Kidney (tissue), 14 donors: ENCODE data around the gene SH3RF2. TPM values are rescaled to one million over a fixed set of nuclear protein-coding genes. Genes with fewer than 3 reads are reported as not detected.
A peak's percentile ranks its signal among the peaks of the same experiment; 100 is the strongest.

ENCODE experiments used
- DNase-seq, 5 donors: peaks; one replicate each; pipeline ENCODE4 v3.0.0-alpha.2; 2013 to 2020
- FAIRE-seq: peaks from 2 replicates; lab custom pipeline; 2012; peaks lifted over from hg19 to GRCh38; lab: Jason Lieb, UNC
- H3K27ac ChIP-seq, 2 donors: one replicate each; pipeline ENCODE4 v1.7.0; 2013; ENCODE audit warnings: low read depth in 2 of 2, low read length in 2 of 2, inconsistent platforms in 1 of 2
- H3K27me3 ChIP-seq: one replicate; pipeline ENCODE4 v1.7.1; 2013; ENCODE audit warnings: low read length, inconsistent platforms; ENCODE audit not compliant: control insufficient read depth, insufficient read depth
- H3K36me3 ChIP-seq, 3 donors: one replicate each; pipeline versions ENCODE4 v1.7.0 to v1.7.1; 2013; ENCODE audit warnings: low read length in 3 of 3, control low read depth in 1 of 3, inconsistent platforms in 1 of 3; ENCODE audit not compliant: insufficient read depth in 3 of 3, control insufficient read depth in 2 of 3
- H3K4me1 ChIP-seq, 3 donors: one replicate each; pipeline versions ENCODE4 v1.7.0 to v1.7.1; 2013; ENCODE audit warnings: low read length in 3 of 3, inconsistent platforms in 1 of 3, low read depth in 1 of 3; ENCODE audit not compliant: control insufficient read depth in 2 of 3, insufficient read depth in 2 of 3
- H3K4me3 ChIP-seq, 3 donors: one replicate each; pipeline versions ENCODE4 v1.7.0 to v1.8.1; 2013; ENCODE audit warnings: low read length in 3 of 3, control low read depth in 1 of 3, inconsistent platforms in 1 of 3
- H3K9ac ChIP-seq, 3 donors: one replicate each; pipeline versions ENCODE4 v1.7.0 to v1.7.1; 2013; ENCODE audit warnings: low read length in 3 of 3, control low read depth in 1 of 3, inconsistent platforms in 1 of 3
- H3K9me3 ChIP-seq, 3 donors: one replicate each; pipeline versions ENCODE4 v1.7.0 to v1.7.1; 2013; ENCODE audit warnings: low read length in 3 of 3, control low read depth in 1 of 3, inconsistent platforms in 1 of 3; ENCODE audit not compliant: control insufficient read depth in 2 of 3, insufficient read depth in 1 of 3
- CTCF ChIP-seq: IDR thresholded peaks from 3 replicates; pipeline ENCODE4 v1.5.1; 2012; ENCODE audit warnings: mild to moderate bottlenecking, moderate library complexity, borderline replicate concordance; ENCODE audit not compliant: insufficient read depth; ENCODE audit errors: extremely low read depth
- intact Hi-C: fragments of 100-400 bp; cut with DNase I; formaldehyde crosslinking; loops from one replicate; pipeline ENCODE4 v1.11.1; 2022
- polyA plus RNA-seq: library from polyadenylated mRNA; stranded (reverse); fragments of 350-450 nt; fragmentation: Illumina TruSeq; extraction: RNeasy Lipid Tissue Mini Kit (QIAGEN cat#74804); gene quantifications from one replicate; pipeline ENCODE4 v1.2.3, GENCODE V29; 2014; ENCODE audit warnings: low read depth, low replicate concordance; ENCODE audit not compliant: insufficient read depth
- total RNA-seq: library from RNA; stranded (reverse); fragmentation: NEBNext Ultra II Directional; extraction: Animal tissue kit (Norgen Biotek cat#: 25700); gene quantifications from one replicate; pipeline ENCODE4 v1.2.1, GENCODE V29; 2021
- donor health status: control.
- donor health status: control.
- donor health status: control.
- donor health status: control.
- donor health status: control.
- donor health status: DM: yes; HTN: yes; CAD: no.
- donor health status: Normal renal cell carcinoma (clear cell type).

Gene SH3RF2
- total and polyA plus RNA-seq, 2 donors from 2014 or later = 1.3 to 4.9 TPM

DNA sequence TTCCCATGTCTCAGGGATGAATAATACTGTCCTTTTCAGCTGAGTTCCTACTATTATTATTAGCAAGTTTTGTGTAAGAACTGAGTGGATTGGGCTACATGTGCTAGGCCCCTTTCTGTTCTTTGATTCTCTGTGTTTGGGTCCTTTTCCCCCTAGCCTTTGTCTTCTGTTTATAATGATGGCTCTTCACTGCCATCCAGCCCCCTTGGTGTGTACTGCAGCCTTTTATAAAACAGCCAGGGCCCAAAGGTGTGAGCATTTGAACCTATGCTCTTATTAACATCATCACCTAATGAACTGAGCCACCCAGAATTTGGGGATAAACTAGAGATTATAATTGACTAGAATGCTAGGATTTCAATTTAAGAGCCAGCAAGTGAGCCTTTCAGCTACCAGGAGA, 116.4 kb downstream of the SH3RF2 start:
- TF ChIP-seq CTCF = peak; percentile 6
- no peaks in the 10 kb centered on the region for H3K36me3 ChIP-seq
- DNase-seq (no peak), FAIRE-seq (no peak)
- no peak overlapping the region for H3K4me3 ChIP-seq
- H3K27ac ChIP-seq = no peak overlapping the region
- H3K9me3 ChIP-seq = no peaks in the 10 kb centered on the region
- H3K27me3 ChIP-seq = no peaks in the 10 kb centered on the region
- H3K9ac ChIP-seq = no peak overlapping the region
- intact Hi-C loops = no loop called here
- no peaks in the 10 kb centered on the region for H3K4me1 ChIP-seq

DNA sequence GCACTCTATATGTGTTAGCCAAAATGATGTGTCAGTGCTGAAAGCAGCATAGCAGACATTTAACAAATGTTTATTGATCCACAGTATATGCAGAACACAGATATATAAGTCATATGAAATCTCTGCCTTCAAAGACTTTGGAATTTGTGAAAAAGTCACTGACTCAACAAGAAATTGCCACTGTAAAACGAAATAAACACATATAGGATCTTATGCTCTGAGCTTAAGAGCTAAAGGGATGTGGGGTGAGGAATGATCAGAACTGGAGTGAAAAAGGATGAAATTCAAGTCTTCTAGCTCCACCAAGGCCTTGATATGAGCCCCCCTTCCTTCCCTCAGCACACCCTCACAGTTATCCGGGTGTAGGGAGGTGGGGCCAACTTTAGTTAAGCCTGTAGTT, 119.1 kb downstream of the SH3RF2 start:
- Histone ChIP-seq H3K4me1 (no peaks in the 10 kb centered on the region), H3K9me3 (no peaks in the 10 kb centered on the region), H3K27ac (no peak overlapping the region), H3K9ac (no peak overlapping the region), H3K36me3 (no peaks in the 10 kb centered on the region), H3K27me3 (no peaks in the 10 kb centered on the region), H3K4me3 (no peak overlapping the region)
- DNase-seq = no peak
- TF ChIP-seq CTCF = no peak
- intact Hi-C loops = no loop called here
- no peak for FAIRE-seq

DNA sequence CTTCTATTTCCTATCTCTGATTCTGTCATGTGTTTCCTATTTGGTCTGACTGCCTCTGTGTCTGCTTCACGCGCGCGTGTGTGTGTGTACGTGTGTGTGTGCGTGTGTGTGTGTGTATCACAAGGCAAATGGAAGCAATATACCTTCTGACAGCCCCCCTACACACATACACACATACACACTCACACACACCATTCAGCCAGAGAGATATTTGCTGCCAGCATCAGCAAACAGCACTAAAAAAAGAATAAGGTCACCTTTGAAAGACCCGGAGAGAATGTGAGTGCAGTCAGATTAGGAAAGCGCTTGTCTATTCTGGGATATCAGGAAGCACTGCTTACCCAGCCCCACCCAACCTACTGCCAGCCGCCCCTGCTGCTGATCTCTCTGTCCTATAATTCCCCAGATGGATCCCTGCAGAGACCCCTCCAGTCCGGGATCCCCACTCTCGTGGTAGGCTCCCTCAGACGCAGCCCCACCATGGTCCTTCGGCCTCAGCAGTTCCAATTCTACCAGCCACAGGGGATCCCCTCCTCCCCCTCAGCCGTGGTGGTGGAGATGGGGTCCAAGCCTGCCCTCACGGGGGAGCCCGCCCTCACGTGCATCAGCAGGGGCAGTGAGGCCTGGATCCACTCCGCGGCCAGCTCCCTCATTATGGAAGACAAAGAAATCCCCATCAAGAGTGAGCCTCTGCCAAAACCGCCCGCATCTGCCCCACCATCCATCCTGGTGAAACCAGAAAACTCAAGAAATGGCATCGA, 123.3 kb downstream of the SH3RF2 start:
- Histone ChIP-seq H3K27ac (no peak overlapping the region), H3K9me3 (no peaks in the 10 kb centered on the region), H3K27me3 (no peaks in the 10 kb centered on the region), H3K9ac (no peak overlapping the region), H3K4me3 (no peak overlapping the region), H3K36me3 (no peaks in the 10 kb centered on the region), H3K4me1 (no peaks in the 10 kb centered on the region)
- intact Hi-C loops = no loop called here
- DNase-seq (no peak), FAIRE-seq (no peak)
- no peak for TF ChIP-seq CTCF
